ENCODE results near the gene CLEC16A.

- TF ChIP-seq CTCF (IDR thresholded peaks at IDR 0.05) (no peak), EZH2 (IDR thresholded peaks at IDR 0.05) (no peak), EZH2phosphoT487 (IDR thresholded peaks at IDR 0.05) (no peak)
These were observed 48.4 kb downstream of the CLEC16A start for GRCh38 chr16:10992797-10993196.
